NCI-H1436 (cell line): ENCODE data around the gene HEY2.

Source experiments
- DNase-seq: peaks from one replicate; lab custom pipeline; 2025; lab: John Stamatoyannopoulos, UW

Gene HEY2

GRCh38 chr6:125743604-125744003 is 5.8 kb upstream of the HEY2 start:
- DNase-seq: no peak

DNA sequence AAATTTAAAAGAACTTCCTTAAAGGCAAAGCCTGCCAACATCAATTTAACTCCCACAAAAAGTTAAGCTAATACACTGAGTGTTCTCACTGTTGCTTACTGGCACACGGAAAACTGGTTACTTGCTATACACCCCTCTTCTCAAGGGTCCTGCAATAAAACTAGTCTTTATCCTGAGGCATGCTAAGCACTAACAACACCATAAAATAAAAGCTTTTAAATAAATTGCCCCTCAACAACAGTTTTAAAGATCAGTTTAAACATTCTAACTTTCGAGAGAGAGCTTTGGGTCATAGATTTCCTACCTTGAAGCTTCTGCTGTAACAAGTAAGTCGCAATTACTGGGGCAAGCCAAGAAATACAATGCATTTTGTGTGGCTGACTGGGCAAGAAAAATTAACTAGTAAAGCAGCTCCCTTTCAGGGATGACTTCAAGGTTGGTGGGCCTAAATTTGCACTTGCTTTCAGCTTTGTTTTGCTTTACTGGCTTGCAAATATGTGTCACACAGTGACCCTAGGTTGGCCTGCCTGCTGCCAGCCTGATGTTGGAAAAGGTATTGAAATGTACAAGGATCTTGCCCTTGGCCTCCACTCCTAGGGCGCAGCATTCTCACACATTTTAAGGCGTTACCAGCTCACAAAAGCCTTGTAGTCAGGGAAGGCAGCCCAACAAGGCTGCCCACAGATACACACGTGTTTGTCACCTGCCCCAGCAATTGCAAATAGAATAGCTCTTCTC is 4.0 kb upstream of the HEY2 start:
- no peak for DNase-seq

- no peak for DNase-seq
Observed at GRCh38 chr6:125746019-125746414, 3.4 kb upstream of the HEY2 start.

DNA sequence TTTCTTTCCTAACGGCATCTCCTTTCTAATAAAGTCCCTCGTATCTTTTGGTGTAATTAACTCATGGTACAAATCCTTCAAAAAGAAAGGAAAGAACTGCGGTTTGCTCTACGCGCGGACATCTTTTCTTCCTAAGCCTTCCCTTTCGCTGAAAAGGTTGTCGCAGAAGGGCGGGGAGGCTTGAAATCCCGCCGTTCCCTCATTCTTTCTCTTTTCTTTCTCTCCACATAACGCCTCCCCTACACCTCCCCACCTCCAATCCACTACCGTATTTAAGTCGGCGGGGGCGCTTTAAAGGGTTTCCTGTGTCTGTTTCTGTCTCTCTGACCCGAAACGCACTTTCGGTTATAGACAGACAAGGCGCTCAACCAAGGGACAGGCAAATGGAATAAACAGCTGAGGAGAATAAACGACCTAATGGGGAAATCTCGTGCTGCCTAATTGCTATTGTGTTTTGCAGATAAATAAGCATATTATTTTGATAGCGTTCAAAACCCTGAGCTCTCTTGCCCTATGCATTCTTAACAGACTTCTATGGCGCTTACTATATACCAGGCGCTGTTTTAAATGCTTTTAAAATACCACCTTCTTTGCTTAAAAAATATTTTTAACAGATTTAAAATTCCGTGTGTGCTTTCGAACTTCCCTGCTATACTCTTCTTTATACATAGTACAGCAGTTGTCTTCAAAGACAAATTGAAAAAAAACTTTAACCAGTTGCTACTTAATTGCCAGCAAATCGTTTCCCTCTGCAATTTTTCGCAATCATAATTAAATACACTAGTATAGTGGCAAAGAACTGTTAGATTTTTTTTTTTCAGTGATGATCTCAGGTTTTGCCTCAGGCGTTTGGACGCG is 2.5 kb upstream of the HEY2 start:
- DNase-seq: no peak

GRCh38 chr6:125747589-125748405 is 1.6 kb upstream of the HEY2 start:
- peak; percentile 22 for DNase-seq

DNA sequence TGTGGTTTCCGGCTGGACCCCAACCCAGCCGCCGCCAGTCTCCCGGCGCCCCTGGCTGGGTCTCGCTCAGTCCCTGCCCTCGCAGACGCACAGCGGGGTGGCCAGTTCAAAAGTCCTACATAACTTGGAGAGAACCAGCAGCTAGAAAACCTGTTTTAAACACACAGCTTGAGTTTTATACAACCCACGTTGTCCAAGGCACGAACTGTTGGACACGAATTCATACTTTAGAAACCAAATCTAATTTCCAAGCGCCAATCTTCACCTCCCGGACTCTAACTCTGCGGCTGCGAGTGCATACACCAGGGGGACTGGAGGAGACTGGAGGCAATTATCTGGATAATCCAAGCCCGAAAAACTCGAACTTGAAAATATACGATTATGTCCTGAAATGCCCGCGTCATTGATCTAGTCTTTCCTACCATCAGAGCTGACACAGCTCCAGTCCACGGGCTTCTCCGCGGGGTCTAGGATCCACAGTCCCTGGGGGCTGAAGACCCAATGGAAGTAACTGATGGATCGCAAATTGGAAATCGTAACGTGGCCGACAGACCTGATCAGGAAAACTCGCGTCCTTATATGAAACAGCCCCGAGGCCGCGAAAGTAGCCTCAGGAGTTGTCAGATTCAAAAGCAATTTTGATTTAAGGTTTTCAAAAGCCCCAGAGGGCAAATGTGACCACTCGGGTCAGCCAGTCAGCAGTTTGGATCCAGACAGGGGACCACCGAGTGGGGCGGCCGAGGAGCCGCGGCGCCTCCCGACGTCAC is 843 bp upstream of the HEY2 start:
- DNase-seq: no peak

GRCh38 chr6:125749865-125750691 is 646 bp downstream of the HEY2 start:
- peak; percentile 1 for DNase-seq

GRCh38 chr6:125750692-125751333 is 1.4 kb downstream of the HEY2 start:
- no peak for DNase-seq

DNA sequence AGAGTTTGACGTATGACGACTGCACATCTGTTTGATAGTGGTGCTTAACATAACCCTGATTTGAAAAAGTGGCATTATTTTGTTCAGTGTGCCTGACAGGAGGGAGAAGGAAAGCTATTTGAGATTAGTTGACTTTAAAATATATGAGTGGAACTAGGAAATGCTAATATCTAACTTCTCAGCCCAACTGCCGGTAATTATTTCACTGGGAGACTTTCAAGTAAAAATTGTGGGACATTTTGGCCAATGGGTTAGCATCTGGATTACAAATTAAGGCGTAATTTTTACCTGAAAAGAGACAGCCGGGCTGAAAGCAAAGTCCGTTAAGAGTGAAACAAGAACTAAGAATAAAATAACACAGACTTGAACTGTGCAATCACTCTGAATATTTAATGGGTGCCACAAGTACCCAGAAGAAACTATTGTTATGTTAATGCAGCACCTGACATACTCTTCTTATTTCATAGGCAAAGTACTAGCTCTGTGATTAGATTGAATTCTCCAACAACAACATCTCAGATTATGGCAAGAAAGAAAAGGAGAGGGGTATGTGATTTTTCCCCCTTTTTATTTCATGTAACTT is 2.0 kb downstream of the HEY2 start:
- no peak for DNase-seq

DNA sequence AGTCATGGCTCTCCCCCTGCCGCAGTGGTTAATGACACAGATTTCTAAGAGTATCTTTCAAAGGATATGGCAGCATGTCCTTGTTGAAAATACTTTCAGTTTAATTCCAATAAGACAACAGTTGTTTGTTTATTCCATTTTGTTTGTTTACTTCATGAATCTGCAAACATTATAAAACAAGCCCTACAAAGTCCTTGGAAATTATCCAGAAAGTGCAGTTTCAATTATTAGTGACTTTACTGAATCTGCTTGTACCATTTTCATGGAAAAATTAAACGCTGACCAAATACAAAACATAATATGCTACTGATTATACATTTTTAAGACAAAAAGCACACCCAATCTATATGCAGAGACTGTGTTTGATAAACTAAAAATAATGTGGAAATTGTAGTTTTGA is 3.3 kb downstream of the HEY2 start:
- no peak for DNase-seq

- no peak for DNase-seq
Observed at GRCh38 chr6:125753218-125753936, 3.9 kb downstream of the HEY2 start.

- DNase-seq: no peak
Observed at GRCh38 chr6:125753937-125754259, 4.5 kb downstream of the HEY2 start.

- no peak for DNase-seq
Observed at GRCh38 chr6:125754566-125754965, 5.1 kb downstream of the HEY2 start.

GRCh38 chr6:125759184-125759902 is 9.9 kb downstream of the HEY2 start:
- DNase-seq: no peak

DNA sequence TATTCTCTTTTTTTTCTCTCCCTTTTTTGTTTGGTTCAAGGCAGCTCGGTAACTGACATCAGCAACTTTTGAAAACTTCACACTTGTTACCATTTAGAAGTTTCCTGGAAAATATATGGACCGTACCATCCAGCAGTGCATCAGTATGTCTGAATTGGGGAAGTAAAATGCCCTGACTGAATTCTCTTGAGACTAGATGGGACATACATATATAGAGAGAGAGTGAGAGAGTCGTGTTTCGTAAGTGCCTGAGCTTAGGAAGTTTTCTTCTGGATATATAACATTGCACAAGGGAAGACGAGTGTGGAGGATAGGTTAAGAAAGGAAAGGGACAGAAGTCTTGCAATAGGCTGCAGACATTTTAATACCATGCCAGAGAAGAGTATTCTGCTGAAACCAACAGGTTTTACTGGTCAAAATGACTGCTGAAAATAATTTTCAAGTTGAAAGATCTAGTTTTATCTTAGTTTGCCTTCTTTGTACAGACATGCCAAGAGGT is 10.6 kb downstream of the HEY2 start:
- DNase-seq: no peak

- DNase-seq: no peak
Observed at GRCh38 chr6:125764121-125764671, 14.8 kb downstream of the HEY2 start.

- no peak for DNase-seq
Observed at GRCh38 chr6:125765944-125766343, 16.5 kb downstream of the HEY2 start.

DNA sequence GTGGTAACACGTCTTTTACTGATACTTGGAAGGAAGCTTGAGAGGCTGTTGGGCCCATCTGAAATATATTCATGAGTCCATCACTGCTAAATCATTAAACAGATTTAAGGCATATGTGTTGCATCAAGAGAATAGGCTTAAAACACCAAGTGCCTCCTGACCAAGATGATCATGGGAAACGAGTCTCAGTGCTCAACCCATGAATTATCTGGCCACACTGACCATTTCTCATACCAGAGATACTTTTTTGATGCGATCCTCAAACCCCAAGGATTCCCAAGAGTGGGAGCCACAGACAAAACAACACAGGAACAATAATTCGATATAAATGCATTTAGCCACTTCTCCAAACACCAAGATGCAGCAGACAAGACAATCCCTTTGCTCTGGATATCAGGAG is 17.2 kb downstream of the HEY2 start:
- DNase-seq: no peak
